Karpas-422 (cell line): Measurements from ENCODE around the gene HSD17B8. TPM values are rescaled to one million over a fixed set of nuclear protein-coding genes. Genes with fewer than 3 reads are reported as not detected.

Experiments used
- DNase-seq: peaks from one replicate; pipeline ENCODE4 v3.0.0-alpha.2; 2015
- H2AFZ ChIP-seq: fragments of 200-600 bp; sonication (generic); 2 replicates; pipeline ENCODE4 v1.6.1; 2014; ENCODE audit warnings: antibody characterized with exemption, low read length, mixed read lengths
- H3K27ac ChIP-seq: fragments of 200-600 bp; sonication (generic); 2 replicates; pipeline ENCODE4 v1.5.1; 2014; ENCODE audit warnings: mild to moderate bottlenecking, low read length, moderate library complexity
- H3K27me3 ChIP-seq: fragments of 200-600 bp; sonication (generic); 2 replicates; pipeline ENCODE4 v1.6.1; 2014; ENCODE audit warnings: low read length, mixed read lengths
- H3K36me3 ChIP-seq: fragments of 200-600 bp; sonication (generic); 2 replicates; pipeline ENCODE4 v1.6.1; 2014; ENCODE audit warnings: low read length, mixed read lengths; ENCODE audit not compliant: insufficient read depth
- H3K4me1 ChIP-seq: fragments of 200-600 bp; sonication (generic); 2 replicates; pipeline ENCODE4 v1.6.1; 2014; ENCODE audit warnings: mild to moderate bottlenecking, low read length, mixed read lengths
- H3K4me2 ChIP-seq: fragments of 200-600 bp; sonication (generic); 2 replicates; pipeline ENCODE4 v1.6.1; 2014; ENCODE audit warnings: low read length, low read depth, mild to moderate bottlenecking; ENCODE audit not compliant: poor library complexity, severe bottlenecking
- H3K4me3 ChIP-seq: fragments of 200-600 bp; sonication (generic); 2 replicates; pipeline ENCODE4 v1.5.1; 2014; ENCODE audit warnings: mild to moderate bottlenecking, antibody characterized with exemption, low read length, mixed read lengths
- H3K79me2 ChIP-seq: fragments of 200-600 bp; sonication (generic); 2 replicates; pipeline ENCODE4 v1.6.1; 2014; ENCODE audit warnings: mild to moderate bottlenecking, low read length, mixed read lengths
- H3K9ac ChIP-seq: fragments of 200-600 bp; sonication (generic); 2 replicates; pipeline ENCODE4 v1.6.0; 2014; ENCODE audit warnings: low read length
- H3K9me2 ChIP-seq: fragments of 200-600 bp; sonication (generic), shearing (Covaris generic); replicated peaks from 2 replicates; pipeline ENCODE4 v1.6.0; 2014; ENCODE audit warnings: mild to moderate bottlenecking, low read length, moderate library complexity; ENCODE audit not compliant: insufficient read depth
- H3K9me3 ChIP-seq: fragments of 300-700, 200-600 bp; sonication (generic); 2 replicates; pipeline ENCODE4 v1.6.1; 2014; ENCODE audit warnings: low read length, mixed read lengths
- H4K20me1 ChIP-seq: fragments of 200-600 bp; sonication (generic); 2 replicates; pipeline ENCODE4 v1.6.1; 2014; ENCODE audit warnings: mild to moderate bottlenecking, antibody characterized with exemption, low read length, low read depth; ENCODE audit not compliant: insufficient read depth
- total RNA-seq: library from RNA; depleted of rRNA; stranded (reverse); fragments of >200 nt; shearing (Covaris generic); gene quantifications from 2 replicates; pipeline ENCODE4 v1.2.3, GENCODE V29; 2014; ENCODE audit warnings: low replicate concordance

HSD17B8 gene
- total RNA-seq, 1 experiment from 2014 or later, result 15.5 TPM

- H3K79me2 ChIP-seq, result peaks cover 26% of the 10 kb centered on the region
- H3K27ac ChIP-seq, result no peak overlapping the region
- no peaks in the 10 kb centered on the region for H4K20me1 ChIP-seq
- no peak overlapping the region for H2AFZ ChIP-seq
- peak overlapping the region; percentile 87 for H3K9ac ChIP-seq
- peak; percentile 65 for DNase-seq
- H3K9me3 ChIP-seq, result no peaks in the 10 kb centered on the region
- H3K4me1 ChIP-seq, result peaks cover 55% of the 10 kb centered on the region
- H3K9me2 ChIP-seq, result no peaks in the 10 kb centered on the region
- H3K27me3 ChIP-seq, result no peaks in the 10 kb centered on the region
- H3K36me3 ChIP-seq, result peaks cover 25% of the 10 kb centered on the region
- peak overlapping the region; percentile 68 for H3K4me2 ChIP-seq
- peak overlapping the region; percentile 79; the same call in 1 of the 2 replicates for H3K4me3 ChIP-seq
Observed at GRCh38 chr6:33205191-33206026, 954 bp downstream of the HSD17B8 start.

DNA sequence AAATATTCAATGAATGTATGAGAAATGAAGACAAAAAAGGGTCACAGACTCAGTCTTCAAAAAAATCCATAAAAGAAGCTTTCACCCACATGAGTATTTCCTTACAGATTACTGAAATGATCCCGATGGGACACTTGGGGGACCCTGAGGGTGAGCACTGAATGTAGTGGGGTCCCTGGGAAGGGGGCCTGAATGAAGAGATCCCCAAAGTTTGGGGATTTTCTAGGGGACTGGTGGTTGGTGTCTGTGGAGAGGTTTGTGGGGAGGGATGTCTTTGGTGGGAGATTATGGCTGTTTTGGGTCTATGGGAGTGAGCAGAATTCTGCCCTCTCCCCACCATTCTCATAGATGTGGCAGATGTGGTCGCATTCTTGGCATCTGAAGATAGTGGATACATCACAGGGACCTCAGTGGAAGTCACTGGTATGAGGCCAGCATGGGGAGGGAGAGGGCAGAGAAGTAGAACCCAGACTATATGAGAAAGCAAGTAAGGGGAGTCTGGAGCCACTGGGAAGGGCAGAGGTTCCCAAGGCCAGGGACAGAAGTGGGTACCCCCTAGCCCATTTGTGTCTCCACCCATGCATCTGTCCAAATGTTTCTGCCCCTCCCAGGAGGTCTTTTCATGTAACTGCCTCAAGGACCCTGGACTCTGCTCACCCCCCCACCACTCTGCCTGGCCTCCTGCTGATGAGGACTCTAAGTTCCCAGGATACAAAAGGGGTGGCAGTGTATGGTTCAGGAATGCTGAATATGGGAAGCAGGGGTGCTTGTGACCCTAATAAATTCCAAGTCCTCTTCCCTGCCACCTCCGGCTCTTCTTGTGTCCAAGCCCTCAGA, 1.8 kb downstream of the HSD17B8 start:
- Histone ChIP-seq H3K27ac (no peak overlapping the region), H3K79me2 (peaks cover 20% of the 10 kb centered on the region), H2AFZ (no peak overlapping the region), H3K4me2 (peak overlapping the region; percentile 68), H3K9me3 (no peaks in the 10 kb centered on the region), H3K4me1 (peaks cover 54% of the 10 kb centered on the region), H3K9me2 (no peaks in the 10 kb centered on the region), H3K36me3 (peaks cover 25% of the 10 kb centered on the region), H3K9ac (no peak overlapping the region), H3K27me3 (no peaks in the 10 kb centered on the region), H4K20me1 (no peaks in the 10 kb centered on the region), H3K4me3 (no peak overlapping the region)
- DNase-seq, result no peak

- H3K27ac ChIP-seq, result no peak overlapping the region
- H2AFZ ChIP-seq, result no peak overlapping the region
- H3K9me3 ChIP-seq, result no peaks in the 10 kb centered on the region
- no peaks in the 10 kb centered on the region for H3K9me2 ChIP-seq
- H3K27me3 ChIP-seq, result no peaks in the 10 kb centered on the region
- H3K36me3 ChIP-seq, result peaks cover 19% of the 10 kb centered on the region
- H4K20me1 ChIP-seq, result no peaks in the 10 kb centered on the region
- peak overlapping the region; percentile 97 for H3K4me3 ChIP-seq
- H3K4me1 ChIP-seq, result peaks cover 47% of the 10 kb centered on the region
- H3K9ac ChIP-seq, result peak overlapping the region; percentile 99
- DNase-seq, result no peak
- H3K79me2 ChIP-seq, result peaks cover 12% of the 10 kb centered on the region
- peak overlapping the region; percentile 99 for H3K4me2 ChIP-seq
Observed at GRCh38 chr6:33206864-33207551, 2.6 kb downstream of the HSD17B8 start.

DNA sequence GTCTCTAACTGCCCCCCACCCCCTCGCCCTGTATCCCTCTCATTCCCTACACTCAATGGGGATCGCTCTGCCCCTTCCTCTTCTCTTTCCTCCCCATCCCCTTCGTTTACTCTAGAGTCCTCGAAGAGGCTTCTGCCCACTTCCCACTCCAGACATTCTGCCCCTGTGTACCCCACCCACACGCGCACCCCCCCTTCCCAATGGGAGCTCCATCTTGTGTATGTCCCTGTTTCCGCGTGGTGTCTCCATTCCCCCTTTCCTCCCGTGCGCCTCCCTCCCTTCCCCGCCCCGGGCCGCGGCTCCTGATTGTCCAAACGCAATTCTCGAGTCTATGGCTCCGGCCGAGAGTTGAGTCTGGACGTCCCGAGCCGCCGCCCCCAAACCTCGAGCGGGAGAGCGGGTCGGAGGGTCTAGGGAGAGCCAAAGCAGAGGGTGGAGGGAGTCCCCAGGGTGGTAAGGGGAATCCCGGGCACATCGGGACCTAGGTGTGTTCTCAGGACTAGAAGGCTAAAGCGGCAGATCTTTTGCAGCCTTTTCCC, 3.2 kb downstream of the HSD17B8 start:
- H3K36me3 ChIP-seq, result peaks cover 13% of the 10 kb centered on the region
- peak overlapping the region; percentile 99 for H3K9ac ChIP-seq
- peak; percentile 69 for DNase-seq
- no peaks in the 10 kb centered on the region for H3K9me3 ChIP-seq
- H2AFZ ChIP-seq, result peak overlapping the region; percentile 93
- peaks cover 6% of the 10 kb centered on the region for H3K79me2 ChIP-seq
- no peaks in the 10 kb centered on the region for H3K27me3 ChIP-seq
- peak overlapping the region; percentile 97 for H3K4me3 ChIP-seq
- H4K20me1 ChIP-seq, result no peaks in the 10 kb centered on the region
- peak overlapping the region; percentile 99 for H3K4me2 ChIP-seq
- peak overlapping the region; percentile 48; the same call in 1 of the 2 replicates for H3K27ac ChIP-seq
- no peaks in the 10 kb centered on the region for H3K9me2 ChIP-seq
- H3K4me1 ChIP-seq, result peaks cover 41% of the 10 kb centered on the region

DNA sequence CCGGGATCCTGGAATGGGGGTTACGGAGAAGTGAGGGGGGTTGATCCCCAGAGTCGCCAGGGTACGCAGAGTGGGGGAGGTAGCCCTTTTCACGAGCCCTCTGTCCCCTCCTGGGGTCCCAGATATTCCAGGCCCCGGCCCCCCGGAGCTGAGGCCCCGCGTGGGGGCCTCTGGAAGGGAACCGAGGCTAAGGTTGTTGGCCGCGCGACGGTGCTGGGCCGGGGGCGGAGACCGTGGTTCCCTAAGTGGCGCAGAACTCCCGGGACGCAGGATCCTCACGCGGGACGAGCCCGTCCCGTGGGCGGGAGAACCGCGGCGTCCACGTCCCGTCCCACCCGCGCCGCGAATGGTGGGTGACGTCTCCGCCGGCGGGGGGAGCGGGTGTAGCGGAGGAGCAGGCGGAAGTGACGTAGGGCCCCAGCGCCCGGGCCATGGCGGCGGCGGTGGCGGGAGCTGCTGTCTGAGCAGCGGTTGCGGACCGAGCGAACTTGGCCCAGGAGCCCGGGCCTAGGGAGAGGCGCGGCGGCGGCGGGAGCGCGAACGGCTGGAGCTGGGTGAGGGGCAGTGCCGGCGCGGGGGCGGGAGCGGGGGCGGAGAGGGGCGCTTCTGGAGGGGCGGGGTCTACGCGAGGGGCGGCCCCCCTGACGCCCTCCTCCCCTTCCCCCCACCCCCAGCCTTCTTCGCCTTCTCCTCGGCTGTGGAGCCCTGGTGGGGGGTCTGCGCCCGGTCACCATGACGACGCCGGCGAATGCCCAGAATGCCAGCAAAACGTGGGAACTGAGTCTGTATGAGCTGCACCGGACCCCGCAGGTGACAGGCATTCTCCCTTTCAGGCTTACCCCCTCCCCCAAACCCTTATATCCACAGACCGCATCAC, 3.9 kb downstream of the HSD17B8 start, which contains the start of gene RING1:
RING1 (plus strand) TSS at position 410 of the 877 bp plus-strand sequence; CDS start at position 733, 323 bp downstream.
- peaks cover 7% of the 10 kb centered on the region; the same call in 1 of the 2 replicates for H3K36me3 ChIP-seq
- H3K9me2 ChIP-seq, result no peaks in the 10 kb centered on the region
- H3K9me3 ChIP-seq, result no peaks in the 10 kb centered on the region
- H3K4me1 ChIP-seq, result peaks cover 37% of the 10 kb centered on the region
- peaks cover 6% of the 10 kb centered on the region; the same call in 1 of the 2 replicates for H3K79me2 ChIP-seq
- peak within 1 kb of the TSS; percentile 93 for H2AFZ ChIP-seq
- H4K20me1 ChIP-seq, result no peaks in the 10 kb centered on the region
- H3K4me3 ChIP-seq, result peak within 1 kb of the TSS; percentile 97
- H3K27ac ChIP-seq, result peak within 1 kb of the TSS; percentile 48; the same call in 1 of the 2 replicates
- H3K9ac ChIP-seq, result peak within 1 kb of the TSS; percentile 99
- DNase-seq, result peak; percentile 93
- peak within 1 kb of the TSS; percentile 99 for H3K4me2 ChIP-seq
- H3K27me3 ChIP-seq, result no peaks in the 10 kb centered on the region

DNA sequence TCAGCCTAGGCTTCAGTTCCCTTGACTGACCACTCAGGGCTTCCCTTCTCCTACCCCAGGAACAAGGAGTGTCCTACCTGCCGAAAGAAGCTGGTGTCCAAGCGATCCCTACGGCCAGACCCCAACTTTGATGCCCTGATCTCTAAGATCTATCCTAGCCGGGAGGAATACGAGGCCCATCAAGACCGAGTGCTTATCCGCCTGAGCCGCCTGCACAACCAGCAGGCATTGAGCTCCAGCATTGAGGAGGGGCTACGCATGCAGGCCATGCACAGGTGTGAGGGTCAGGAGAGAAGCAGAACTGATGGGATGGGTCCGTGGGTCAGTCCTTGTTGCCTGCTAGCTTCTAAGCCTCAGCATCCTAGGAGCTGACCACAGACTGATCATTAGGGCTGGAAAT, 5.4 kb downstream of the HSD17B8 start:
- no peak overlapping the region for H2AFZ ChIP-seq
- H3K4me2 ChIP-seq, result no peak overlapping the region
- no peaks in the 10 kb centered on the region for H3K9me3 ChIP-seq
- H3K27ac ChIP-seq, result no peak overlapping the region
- no peaks in the 10 kb centered on the region for H4K20me1 ChIP-seq
- H3K9me2 ChIP-seq, result no peaks in the 10 kb centered on the region
- H3K4me1 ChIP-seq, result peaks cover 30% of the 10 kb centered on the region
- H3K36me3 ChIP-seq, result 0 out of 2 replicates have a peak, but pooled peaks cover 7% of the 10 kb centered on the region
- H3K4me3 ChIP-seq, result no peak overlapping the region
- no peaks in the 10 kb centered on the region for H3K27me3 ChIP-seq
- peaks cover 6% of the 10 kb centered on the region; the same call in 1 of the 2 replicates for H3K79me2 ChIP-seq
- no peak overlapping the region for H3K9ac ChIP-seq
- no peak for DNase-seq

- H3K9me2 ChIP-seq, result no peaks in the 10 kb centered on the region
- no peak for DNase-seq
- H4K20me1 ChIP-seq, result no peaks in the 10 kb centered on the region
- no peak overlapping the region for H3K9ac ChIP-seq
- no peak overlapping the region for H3K4me3 ChIP-seq
- H3K27ac ChIP-seq, result no peak overlapping the region
- 0 out of 2 replicates have a peak, but pooled peaks cover 7% of the 10 kb centered on the region for H3K36me3 ChIP-seq
- H3K4me2 ChIP-seq, result no peak overlapping the region
- no peaks in the 10 kb centered on the region for H3K27me3 ChIP-seq
- no peak overlapping the region for H2AFZ ChIP-seq
- peaks cover 6% of the 10 kb centered on the region; the same call in 1 of the 2 replicates for H3K79me2 ChIP-seq
- no peaks in the 10 kb centered on the region for H3K9me3 ChIP-seq
- H3K4me1 ChIP-seq, result peaks cover 20% of the 10 kb centered on the region
Observed at GRCh38 chr6:33211136-33211535, 6.7 kb downstream of the HSD17B8 start.
